Omental fat pad (tissue), 4 donors: ENCODE results near the gene TPD52L1. TPM values are rescaled to one million over a fixed set of nuclear protein-coding genes. Genes with fewer than 3 reads are reported as not detected.

Experiments used
- ATAC-seq: fragments of 150-250 bp; one replicate; pipeline ENCODE4 v1.9.1; 2016; ENCODE audit warnings: mild to moderate bottlenecking, moderate library complexity; ENCODE audit not compliant: low FRiP score
- DNase-seq: peaks from one replicate; pipeline ENCODE4 v3.0.0-alpha.2; 2019; ENCODE audit warnings: low spot score
- CTCF ChIP-seq, 3 donors: fragments of 450-650 bp; IDR thresholded peaks; one replicate each; pipeline ENCODE4 v1.5.1; 2016 to 2017; ENCODE audit warnings: antibody characterized with exemption in 3 of 3, mild to moderate bottlenecking in 3 of 3, moderate library complexity in 2 of 3
- total RNA-seq, 4 donors: library from RNA; depleted of rRNA; stranded (reverse); fragments of >200 nt; gene quantifications; one replicate each; pipeline ENCODE4 v1.1.0, GENCODE V29; 2016

Gene TPD52L1
- total RNA-seq, 4 donors from 2014 or later = 59.1 to 150 (median 68.4) TPM

DNA sequence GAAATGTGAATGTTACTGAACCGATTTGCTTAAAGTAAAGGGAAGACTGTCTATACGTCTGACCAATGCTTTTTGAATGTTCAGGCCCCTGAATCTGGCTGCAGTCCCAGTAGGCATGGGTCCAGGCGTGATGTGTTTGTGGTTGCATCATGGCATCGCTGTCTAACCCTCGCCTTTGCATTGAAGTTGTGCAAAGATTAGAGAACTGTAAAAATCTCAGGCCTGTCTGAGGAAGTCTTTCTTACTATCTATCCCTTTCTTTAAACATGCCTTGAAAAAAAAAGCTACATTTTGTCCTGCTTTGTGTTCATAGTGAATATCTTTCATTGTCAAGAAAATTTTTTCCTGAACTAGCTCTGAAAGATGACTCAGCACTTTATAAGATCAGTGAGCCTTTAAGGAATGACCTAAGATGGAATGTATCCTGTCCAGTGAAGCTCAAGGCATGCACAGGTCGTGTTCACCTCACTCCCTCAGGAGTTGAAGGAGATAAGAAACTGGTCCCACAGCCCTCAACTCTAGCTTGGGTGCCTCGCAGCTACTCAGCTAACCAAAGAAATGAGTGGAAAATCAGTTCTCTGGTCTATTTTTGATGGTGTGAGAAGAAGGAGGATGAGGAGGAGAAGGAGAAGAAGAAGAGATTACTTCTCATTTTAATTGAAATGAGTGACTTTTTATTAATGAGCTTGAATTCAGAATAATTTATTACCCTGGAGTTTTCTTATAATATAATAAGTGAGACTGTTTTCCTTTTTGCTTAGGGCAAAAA lies 48.6 kb downstream of the TPD52L1 start:
- TF ChIP-seq CTCF (IDR thresholded peaks at IDR 0.05) = no peak
- peak; percentile 68 for ATAC-seq
- peak; percentile 59 for DNase-seq

DNA sequence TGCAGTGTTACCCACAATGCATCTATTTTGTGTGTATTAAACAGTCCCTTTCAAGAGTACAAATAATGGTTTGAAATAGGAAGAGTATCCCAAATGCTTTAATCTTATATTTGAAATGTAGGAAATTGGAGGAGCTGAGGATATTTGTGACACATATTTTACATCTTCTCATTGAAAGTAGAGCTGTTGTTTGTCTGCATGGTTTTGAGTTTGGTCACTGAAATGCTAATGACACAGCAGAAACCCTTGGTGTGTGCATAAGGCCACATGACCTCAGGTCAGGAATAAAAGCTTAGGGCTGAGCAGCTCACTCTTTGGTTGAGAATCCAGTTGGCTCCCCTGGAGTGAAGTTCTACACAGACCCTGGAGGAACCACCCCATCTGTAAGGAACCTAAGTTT lies 49.8 kb downstream of the TPD52L1 start:
- DNase-seq (no peak), ATAC-seq (no peak)
- no peak for TF ChIP-seq CTCF (IDR thresholded peaks at IDR 0.05)

GRCh38 chr6:125205931-125206330 lies 52.4 kb downstream of the TPD52L1 start:
- DNase-seq (no peak), ATAC-seq (no peak)
- no peak for TF ChIP-seq CTCF (IDR thresholded peaks at IDR 0.05)

- DNase-seq (no peak), ATAC-seq (no peak)
- TF ChIP-seq CTCF (IDR thresholded peaks at IDR 0.05) = no peak
Observed at GRCh38 chr6:125206389-125206788, 52.8 kb downstream of the TPD52L1 start.

DNA sequence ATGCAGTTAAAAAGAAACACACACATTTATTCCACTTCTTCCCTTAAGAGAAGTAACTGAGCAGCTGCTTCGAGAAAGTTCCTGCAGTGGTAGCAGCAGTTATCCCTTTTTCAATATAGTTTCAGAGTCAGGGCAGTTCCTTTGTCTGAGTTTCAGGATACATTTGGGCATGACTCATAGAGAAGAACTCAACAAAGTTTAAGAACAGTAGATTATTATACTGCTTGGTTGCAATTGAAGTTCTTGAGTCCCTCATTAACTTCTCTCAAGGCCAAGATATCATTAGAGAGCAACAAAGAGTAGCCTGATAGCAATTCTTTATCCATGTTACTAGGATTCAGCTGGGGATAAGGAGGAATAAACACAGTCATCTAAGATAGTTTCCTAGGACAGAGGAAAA lies 54.4 kb downstream of the TPD52L1 start:
- ATAC-seq (no peak), DNase-seq (no peak)
- TF ChIP-seq CTCF (IDR thresholded peaks at IDR 0.05) = no peak

GRCh38 chr6:125208625-125209249 lies 55.2 kb downstream of the TPD52L1 start:
- DNase-seq = no peak
- TF ChIP-seq CTCF (IDR thresholded peaks at IDR 0.05) = no peak
- no peak for ATAC-seq

DNA sequence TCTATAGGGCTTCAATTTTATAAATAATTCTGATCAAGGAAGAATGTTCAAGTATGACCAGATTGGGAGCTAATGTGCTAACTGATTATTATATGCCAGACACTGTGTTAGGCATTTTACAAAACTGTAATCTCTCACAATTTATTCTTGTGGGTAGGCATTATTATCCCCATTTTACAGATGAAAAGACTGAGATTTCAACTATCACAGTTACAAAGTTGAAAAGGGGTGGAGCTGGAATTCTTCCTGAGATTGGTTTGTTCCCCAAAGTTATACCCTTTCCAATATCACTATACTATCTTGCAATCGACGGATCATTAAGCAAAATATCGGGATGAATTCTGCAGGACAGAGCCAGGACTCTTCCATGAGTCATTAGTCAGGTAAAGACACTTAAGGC lies 57.1 kb downstream of the TPD52L1 start:
- no peak for ATAC-seq
- no peak for TF ChIP-seq CTCF (IDR thresholded peaks at IDR 0.05)
- no peak for DNase-seq
